AG04450 (cell line): ENCODE measurements around the gene HSBP1. TPM values are rescaled to one million over a fixed set of nuclear protein-coding genes. Genes with fewer than 3 reads are reported as not detected.

Experiments
- CTCF ChIA-PET: fragments of 300-600, 350-600 bp; formaldehyde crosslinking; extraction: SDS; loops from one replicate; lab custom pipeline; 2022; ENCODE audit warnings: antibody characterized with exemption, inconsistent platforms; lab: Charles Lee
- POLR2A ChIA-PET: fragments of 350-600 bp; formaldehyde crosslinking; extraction: SDS; loops from one replicate; lab custom pipeline; 2021; ENCODE audit warnings: antibody characterized with exemption, inconsistent platforms; lab: Yijun Ruan, JAX
- DNase-seq: peaks from one replicate; pipeline ENCODE4 v3.0.0-alpha.2; 2011; ENCODE audit warnings: low read depth, low spot score
- H3K27ac ChIP-seq: one replicate; pipeline ENCODE4 v1.5.1; 2012; ENCODE audit warnings: low read depth, low read length, control low read depth
- H3K27me3 ChIP-seq: one replicate; pipeline ENCODE4 v1.6.0; 2012; ENCODE audit warnings: low read length; ENCODE audit not compliant: control insufficient read depth, insufficient read depth
- H3K4me3 ChIP-seq: 2 replicates; pipeline ENCODE4 v1.5.1; 2011; ENCODE audit warnings: mild to moderate bottlenecking, low read depth, low read length, control low read depth
- H3K9me3 ChIP-seq: 2 replicates; pipeline ENCODE4 v1.5.1; 2012; ENCODE audit warnings: low read length; ENCODE audit not compliant: control insufficient read depth, insufficient read depth
- CTCF ChIP-seq: IDR thresholded peaks from 2 replicates; pipeline ENCODE4 v1.5.1; 2011; ENCODE audit warnings: low read depth, low read length, control low read depth, inconsistent platforms
- polyA plus RNA-seq: library from polyadenylated mRNA; depleted of rRNA; stranded (reverse); fragments of >200 nt; gene quantifications from 2 replicates; pipeline ENCODE4 v1.2.3, GENCODE V29; 2011

Gene HSBP1
- polyA plus RNA-seq, 1 experiment = 289 TPM

- POLR2A ChIA-PET = no interaction called here
- DNase-seq = no peak
- Histone ChIP-seq H3K27ac (no peak overlapping the region), H3K27me3 (no peaks in the 10 kb centered on the region), H3K9me3 (no peaks in the 10 kb centered on the region), H3K4me3 (no peak overlapping the region)
- CTCF ChIA-PET = no interaction called here
- TF ChIP-seq CTCF = no peak
Observed at GRCh38 chr16:83779886-83780285, 27.9 kb upstream of the HSBP1 start.

GRCh38 chr16:83785455-83785854 lies 22.3 kb upstream of the HSBP1 start:
- no peak overlapping the region for H3K27ac ChIP-seq
- CTCF ChIA-PET = no interaction called here
- no peak overlapping the region for H3K4me3 ChIP-seq
- TF ChIP-seq CTCF = no peak
- H3K9me3 ChIP-seq = no peaks in the 10 kb centered on the region
- no peaks in the 10 kb centered on the region for H3K27me3 ChIP-seq
- POLR2A ChIA-PET = no interaction called here
- no peak for DNase-seq

GRCh38 chr16:83789642-83790401 lies 18.0 kb upstream of the HSBP1 start:
- Histone ChIP-seq H3K27ac (no peak overlapping the region), H3K9me3 (no peaks in the 10 kb centered on the region), H3K4me3 (no peak overlapping the region), H3K27me3 (no peaks in the 10 kb centered on the region)
- DNase-seq = no peak
- no peak for TF ChIP-seq CTCF
- CTCF ChIA-PET = no interaction called here
- POLR2A ChIA-PET = no interaction called here

GRCh38 chr16:83791916-83792315 lies 15.9 kb upstream of the HSBP1 start:
- no peak for TF ChIP-seq CTCF
- Histone ChIP-seq H3K27ac (no peak overlapping the region), H3K9me3 (no peaks in the 10 kb centered on the region), H3K27me3 (no peaks in the 10 kb centered on the region), H3K4me3 (no peak overlapping the region)
- POLR2A ChIA-PET = no interaction called here
- CTCF ChIA-PET = no interaction called here
- no peak for DNase-seq

GRCh38 chr16:83792391-83792790 lies 15.4 kb upstream of the HSBP1 start:
- no peak for TF ChIP-seq CTCF
- Histone ChIP-seq H3K27me3 (no peaks in the 10 kb centered on the region), H3K27ac (no peak overlapping the region), H3K9me3 (no peaks in the 10 kb centered on the region), H3K4me3 (no peak overlapping the region)
- POLR2A ChIA-PET = no interaction called here
- no peak for DNase-seq
- CTCF ChIA-PET = no interaction called here
